Jurkat, Clone E6-1 (cell line): ENCODE data around the gene PLEKHD1.

ENCODE experiments used
- DNase-seq: peaks from one replicate; pipeline ENCODE4 v3.0.0-alpha.2; 2011; ENCODE audit warnings: low read depth, low spot score
- H3K4me3 ChIP-seq: 2 replicates; pipeline ENCODE4 v1.5.1; 2011; ENCODE audit warnings: mild to moderate bottlenecking, low read length, control low read depth, moderate library complexity

The PLEKHD1 gene

GRCh38 chr14:69504775-69505174 lies 20.2 kb downstream of the PLEKHD1 start:
- no peak overlapping the region for H3K4me3 ChIP-seq
- DNase-seq: no peak

DNA sequence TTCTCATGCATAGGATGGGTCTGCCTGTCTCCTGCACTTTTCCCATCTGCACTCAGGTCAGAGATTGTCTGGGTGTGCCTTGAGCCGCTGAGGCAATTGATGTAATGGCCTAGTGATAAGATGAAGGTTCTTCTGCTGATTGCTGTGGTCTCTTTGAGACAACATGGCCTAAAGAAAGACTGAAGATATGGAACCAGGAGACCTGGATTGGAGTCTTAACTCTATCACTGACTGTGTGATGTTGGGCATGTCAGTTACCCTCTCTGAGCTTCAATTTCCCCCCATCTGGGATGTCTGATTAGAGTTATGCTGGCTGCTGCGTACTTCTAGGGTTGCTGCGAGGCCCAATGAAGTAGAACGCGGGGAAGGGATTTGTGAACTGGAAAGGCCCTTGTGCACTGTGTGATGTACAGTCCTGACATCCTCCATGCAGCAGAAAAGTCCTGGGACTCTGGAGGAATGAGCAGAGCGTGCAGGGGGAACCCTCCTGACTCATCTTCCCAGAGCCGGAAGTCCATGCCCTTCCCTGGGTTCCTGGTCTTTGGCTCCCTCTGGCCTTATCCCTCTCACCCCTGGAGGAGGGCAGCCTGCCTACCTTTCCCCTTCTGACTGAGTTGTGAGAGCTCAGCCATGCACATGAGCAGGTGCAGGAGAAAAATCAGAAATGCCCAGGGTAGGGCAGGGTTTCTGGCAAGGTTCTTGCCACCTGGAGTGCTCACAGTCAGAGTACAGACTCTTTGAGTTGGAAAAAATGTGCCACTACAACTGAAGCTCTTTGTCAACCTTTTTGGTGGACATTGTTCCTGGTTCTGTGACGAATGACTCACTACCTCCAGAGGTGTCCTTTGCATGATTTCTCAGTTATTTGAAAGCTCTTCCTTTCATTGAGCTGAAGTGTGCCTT lies 21.1 kb downstream of the PLEKHD1 start:
- DNase-seq: no peak

DNA sequence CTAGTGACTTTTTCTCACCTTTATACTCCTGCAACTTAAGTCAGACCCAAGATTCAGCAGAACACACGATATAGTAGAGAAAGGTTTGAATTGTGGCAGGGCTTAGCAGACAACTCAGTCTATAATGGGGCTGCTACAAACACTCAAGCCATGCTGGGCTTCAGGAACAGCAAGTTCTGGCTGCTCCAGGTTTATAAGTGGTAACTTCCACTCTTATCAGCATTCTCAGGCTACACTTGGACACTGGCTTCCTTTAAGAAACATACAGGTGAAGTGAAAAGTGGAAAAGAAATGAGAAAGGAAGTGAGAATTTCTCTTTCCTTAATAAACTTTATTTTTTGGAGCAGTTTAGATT lies 21.7 kb downstream of the PLEKHD1 start:
- H3K4me3 ChIP-seq: no peak overlapping the region
- DNase-seq: no peak

More for the DNA sequence above, 21.1 kb downstream of the PLEKHD1 start:
- H3K4me3 ChIP-seq: no peak overlapping the region

GRCh38 chr14:69518289-69519101 lies 34.0 kb downstream of the PLEKHD1 start:
- no peak for DNase-seq
- no peak overlapping the region for H3K4me3 ChIP-seq

DNA sequence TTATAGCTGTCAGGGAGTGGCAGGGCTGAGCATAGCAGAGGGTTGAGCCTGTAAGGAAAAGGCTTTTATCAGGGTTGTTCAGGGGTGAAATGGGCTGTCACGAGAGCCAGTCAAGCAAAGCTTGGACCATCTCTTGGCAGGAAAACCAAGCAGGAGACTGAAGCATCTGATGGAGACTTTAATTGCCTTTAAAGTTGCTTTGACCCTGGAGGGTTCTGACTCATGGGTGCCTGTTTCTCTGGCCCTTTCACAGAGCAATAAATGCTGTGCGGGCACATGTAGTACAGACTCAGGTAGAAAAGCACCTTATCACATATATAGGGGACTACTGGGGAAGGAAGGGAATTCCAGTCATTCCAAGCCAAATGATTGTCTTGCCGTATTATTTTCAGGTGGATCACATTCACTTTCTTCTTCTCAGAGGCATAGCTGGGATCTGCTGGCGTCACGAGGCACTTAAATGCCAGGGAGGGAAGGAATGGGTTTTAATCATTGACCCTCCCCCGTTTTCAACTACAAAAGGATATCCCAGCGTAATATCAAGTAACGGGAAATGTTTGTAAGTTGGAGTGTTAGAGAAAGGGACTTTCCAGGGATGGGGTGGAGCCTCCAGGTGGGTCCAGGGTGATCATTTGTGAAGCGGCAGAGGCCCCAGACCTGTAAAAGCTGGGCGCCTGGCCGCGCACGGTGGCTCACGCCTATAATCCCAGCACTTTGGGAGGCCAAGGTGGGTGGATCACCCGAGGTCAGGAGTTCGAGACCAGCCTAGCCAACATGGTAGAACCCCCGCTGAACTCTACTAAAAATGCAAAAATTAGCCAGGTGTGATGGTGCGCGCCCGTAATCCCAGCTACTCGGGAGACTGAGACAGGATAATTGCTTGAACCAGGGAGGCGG lies 34.9 kb downstream of the PLEKHD1 start:
- no peak for DNase-seq
- H3K4me3 ChIP-seq: no peak overlapping the region

- no peak overlapping the region for H3K4me3 ChIP-seq
- DNase-seq: no peak
Observed at GRCh38 chr14:69522026-69522425, 37.5 kb downstream of the PLEKHD1 start.

DNA sequence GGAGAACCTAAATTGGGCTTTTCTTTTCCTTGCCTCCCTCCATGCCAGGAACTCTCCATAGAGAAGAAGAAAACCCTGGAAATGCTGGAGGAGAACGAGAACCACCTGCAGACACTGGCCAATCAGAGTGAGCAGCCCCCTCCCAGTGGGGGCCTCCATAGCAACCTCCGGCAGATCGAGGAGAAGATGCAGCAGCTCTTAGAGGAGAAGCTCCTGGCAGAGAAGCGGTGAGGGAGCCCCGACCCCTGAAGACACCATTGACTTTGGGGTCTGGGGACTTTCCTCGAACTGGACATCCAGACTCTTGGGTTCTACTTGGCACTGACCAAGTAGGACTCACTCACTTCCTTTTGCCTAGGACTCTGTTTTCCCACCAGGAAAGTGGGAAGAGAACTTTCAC lies 41.4 kb downstream of the PLEKHD1 start:
- H3K4me3 ChIP-seq: no peak overlapping the region
- DNase-seq: no peak

DNA sequence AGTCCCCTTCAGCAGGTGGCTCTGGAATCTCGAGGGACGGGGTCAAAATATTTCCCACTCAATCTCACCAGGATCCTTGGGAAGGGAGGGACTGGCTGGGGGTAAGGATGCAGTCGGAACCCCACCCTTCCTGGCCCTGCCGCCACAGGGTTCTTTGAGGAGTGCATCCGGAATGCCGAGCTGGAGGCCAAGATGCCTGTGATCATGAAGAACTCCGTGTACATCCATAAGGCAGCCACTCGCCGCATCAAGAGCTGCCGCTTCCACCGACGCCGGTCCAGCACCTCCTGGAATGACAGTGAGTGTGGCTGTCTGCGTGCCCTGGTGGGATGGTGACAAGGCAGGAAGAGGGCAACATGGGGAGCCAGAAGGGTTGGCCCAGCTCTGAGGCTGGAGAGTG lies 43.1 kb downstream of the PLEKHD1 start:
- no peak overlapping the region for H3K4me3 ChIP-seq

DNA sequence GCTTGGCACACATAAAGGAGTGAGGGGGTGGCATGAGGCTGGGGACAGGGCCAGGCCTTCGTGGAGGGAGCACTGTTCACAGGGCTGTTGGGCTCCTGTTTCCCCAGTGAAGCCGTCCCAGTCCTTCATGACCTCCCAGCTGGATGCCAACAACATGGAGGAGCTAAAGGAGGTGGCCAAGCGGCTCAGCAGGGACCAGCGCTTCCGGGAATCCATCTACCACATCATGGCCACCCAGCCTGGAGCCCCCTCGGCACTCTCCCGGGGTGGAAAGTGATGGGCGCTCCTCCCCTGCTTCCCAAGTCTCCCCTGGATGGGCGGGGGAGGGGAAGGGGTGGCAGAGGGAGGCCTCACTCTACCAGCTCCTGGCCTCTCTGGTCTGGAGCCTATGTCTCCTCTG lies 43.6 kb downstream of the PLEKHD1 start:
- no peak overlapping the region for H3K4me3 ChIP-seq
- no peak for DNase-seq

More for the DNA sequence above, 43.1 kb downstream of the PLEKHD1 start:
- no peak for DNase-seq

DNA sequence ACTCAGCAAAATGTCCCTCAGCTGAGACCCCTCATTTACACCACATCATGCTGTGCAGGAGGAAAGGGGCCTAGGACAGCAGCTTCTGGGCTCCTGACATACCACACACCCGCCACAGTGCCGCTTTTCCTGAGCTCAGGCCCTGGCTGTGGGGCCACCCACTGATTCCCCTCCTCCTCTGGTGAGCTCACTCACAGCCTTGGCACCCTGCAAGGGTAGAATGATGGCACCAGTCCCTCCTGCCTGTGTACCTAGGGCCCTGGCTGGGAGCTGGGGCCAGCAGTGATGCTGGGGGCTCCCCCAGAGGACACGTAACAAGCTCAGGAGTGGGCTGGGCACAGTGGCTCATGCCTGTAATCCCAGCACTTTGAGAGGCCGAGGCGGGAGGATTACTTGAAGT lies 44.4 kb downstream of the PLEKHD1 start:
- H3K4me3 ChIP-seq: no peak overlapping the region
- DNase-seq: no peak

DNA sequence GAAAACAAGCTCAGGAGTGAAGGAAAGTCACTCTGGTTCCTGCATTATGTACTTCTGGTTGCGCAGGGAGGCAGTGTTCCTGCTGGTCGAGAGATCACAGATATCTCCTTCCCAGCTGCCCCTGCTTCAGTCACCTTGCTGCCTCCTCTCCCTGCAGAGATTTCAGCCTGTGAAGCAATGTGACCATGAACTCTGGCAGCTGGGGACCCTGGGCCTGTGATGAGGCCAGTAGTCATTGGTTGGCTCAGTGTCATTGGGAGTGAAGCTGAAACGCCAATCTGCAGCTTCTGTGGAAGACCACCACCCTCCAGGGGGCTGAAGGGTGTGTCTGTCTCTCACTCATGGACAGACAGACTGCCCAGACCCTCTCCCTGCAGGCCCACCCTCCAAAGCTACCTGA lies 45.0 kb downstream of the PLEKHD1 start:
- no peak overlapping the region for H3K4me3 ChIP-seq
- DNase-seq: no peak

- DNase-seq: no peak
- H3K4me3 ChIP-seq: no peak overlapping the region
Observed at GRCh38 chr14:69530095-69530494, 45.6 kb downstream of the PLEKHD1 start.

DNA sequence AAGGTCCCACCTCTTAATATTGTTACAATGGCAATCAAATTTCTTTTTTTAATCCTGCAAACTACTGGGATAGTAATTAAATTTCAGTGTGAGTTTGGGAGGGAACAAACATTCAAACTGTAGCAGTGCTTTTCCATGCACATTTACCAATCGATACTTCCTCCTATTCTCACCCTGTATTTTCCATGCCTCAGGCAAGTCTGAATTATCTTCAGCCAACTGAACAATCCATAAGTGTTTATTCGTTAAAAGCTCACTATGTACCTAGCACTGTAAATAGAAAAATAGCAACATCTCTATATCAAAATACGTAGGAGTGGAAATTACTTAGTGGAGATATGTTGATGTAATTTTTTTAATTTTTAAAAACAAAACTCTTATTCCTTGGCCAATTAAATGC lies 46.6 kb downstream of the PLEKHD1 start:
- no peak overlapping the region for H3K4me3 ChIP-seq
- DNase-seq: no peak

DNA sequence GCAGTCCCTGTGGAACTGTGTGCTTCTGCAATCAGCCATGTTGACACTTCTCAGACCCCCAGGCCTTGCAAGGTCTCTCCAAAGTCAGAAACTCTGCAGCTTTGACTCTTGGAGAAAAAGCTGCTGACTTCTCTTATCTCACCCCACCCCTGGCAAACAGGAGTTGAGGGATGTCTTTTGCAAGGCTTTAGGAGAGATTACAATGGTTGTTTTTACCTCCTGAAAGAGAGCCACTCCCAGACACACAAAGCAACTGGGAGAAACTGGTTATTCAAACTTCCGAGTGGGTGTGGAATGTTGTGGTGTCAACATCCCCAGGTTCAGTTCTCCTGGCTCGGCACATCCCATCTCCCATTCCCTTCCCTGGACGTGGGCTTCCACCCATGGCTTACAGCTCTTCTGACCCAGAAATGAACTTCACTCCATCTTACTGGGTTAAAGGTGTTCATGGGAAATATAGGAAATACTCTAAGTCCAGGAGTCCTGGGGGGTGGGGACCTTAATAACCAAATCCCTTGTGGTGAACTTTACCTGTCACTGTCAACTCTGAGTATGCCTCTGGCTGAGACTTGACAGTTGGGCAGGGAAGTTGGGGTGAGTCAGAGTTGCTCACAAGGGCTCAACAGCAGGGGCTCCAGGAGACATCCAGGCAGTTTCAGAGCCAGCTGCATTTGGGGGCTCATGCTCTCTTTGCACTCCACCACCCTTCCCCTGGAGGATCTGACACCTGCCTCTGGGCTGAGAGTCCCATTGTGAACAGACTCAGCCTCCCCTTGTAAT lies 48.2 kb downstream of the PLEKHD1 start:
- DNase-seq: no peak
- H3K4me3 ChIP-seq: no peak overlapping the region

DNA sequence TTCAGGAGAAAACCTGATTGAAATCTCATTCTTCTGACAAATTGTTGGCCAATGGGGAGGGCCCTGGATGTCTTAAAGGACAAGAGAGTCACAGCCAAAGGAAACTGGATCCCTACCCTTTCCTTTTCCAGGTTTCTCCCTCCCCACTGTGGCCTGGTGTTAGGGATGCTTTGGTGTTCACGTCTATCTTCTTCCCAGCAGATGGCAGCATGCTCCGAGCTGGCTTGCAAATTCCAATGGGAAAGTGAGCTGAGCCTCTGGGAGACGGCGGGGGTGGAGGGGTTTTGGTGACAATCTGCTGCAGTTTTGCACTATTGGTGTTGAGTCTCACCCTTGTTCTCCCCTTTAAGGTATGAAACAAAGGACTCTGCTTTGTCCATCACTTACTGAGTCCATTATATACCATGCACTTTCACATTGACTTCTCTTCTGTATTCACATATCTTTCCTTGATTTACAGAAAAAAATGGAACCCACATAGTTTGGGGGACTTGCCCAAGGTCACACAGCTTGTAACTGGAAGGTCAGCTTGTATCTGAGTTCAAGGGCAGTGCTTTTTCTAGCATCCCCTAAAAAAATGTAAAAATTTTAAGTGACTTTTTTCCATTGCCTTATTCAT lies 50.8 kb downstream of the PLEKHD1 start:
- H3K4me3 ChIP-seq: no peak overlapping the region
- DNase-seq: no peak

- no peak overlapping the region for H3K4me3 ChIP-seq
- DNase-seq: no peak
Observed at GRCh38 chr14:69536971-69537370, 52.4 kb downstream of the PLEKHD1 start.

DNA sequence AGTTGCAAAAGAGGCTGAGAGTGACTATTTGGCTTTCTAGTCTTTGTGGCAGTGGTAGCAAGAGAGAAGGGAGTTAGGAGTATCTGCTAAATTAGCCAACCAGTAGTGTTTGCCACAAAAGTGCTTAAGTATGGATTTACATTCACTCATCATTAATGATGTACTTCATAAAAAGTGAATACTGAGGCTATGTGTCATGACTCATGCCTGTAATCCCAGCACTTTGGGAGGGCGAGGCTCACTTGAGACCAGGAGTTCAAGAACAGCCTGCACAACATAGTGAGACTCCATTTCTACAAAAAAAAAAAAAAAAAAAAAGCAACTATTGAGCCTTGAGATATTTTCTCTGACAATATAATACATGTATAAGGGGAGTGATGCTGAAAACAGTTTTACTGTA lies 53.4 kb downstream of the PLEKHD1 start:
- no peak overlapping the region for H3K4me3 ChIP-seq
- DNase-seq: no peak

DNA sequence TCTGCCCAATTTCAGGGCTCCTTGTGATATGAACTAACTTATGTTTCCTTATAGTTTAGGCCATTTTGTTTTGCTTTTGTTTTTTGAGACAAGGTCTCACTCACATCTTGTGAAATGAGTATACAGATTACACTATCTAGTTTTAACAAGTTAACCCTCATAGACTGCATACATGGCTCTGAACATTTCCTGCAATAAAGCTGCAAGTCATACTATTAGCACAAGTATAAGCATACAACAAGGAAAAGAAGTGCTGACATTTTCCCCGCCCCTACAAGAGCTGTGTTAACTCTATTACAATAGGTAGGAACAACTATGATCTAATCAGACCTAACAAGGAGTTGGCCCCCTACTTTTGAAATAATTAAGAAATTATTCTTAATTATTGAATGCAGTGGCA lies 54.2 kb downstream of the PLEKHD1 start:
- no peak for DNase-seq
- H3K4me3 ChIP-seq: no peak overlapping the region
